Renal cortical epithelial cell (primary cell): ENCODE measurements around the gene TCF7L2. TPM values are rescaled to one million over a fixed set of nuclear protein-coding genes. Genes with fewer than 3 reads are reported as not detected.

Source experiments
- DNase-seq: peaks from one replicate; pipeline ENCODE4 v3.0.0-alpha.2; 2011; ENCODE audit warnings: low read depth
- total RNA-seq: library from RNA; depleted of rRNA; stranded (reverse); fragments of >200 nt; gene quantifications from 2 replicates; pipeline ENCODE4 v1.2.3, GENCODE V29; 2014

Gene TCF7L2
- total RNA-seq, 1 donor from 2014 or later, result 5.2 TPM

DNA sequence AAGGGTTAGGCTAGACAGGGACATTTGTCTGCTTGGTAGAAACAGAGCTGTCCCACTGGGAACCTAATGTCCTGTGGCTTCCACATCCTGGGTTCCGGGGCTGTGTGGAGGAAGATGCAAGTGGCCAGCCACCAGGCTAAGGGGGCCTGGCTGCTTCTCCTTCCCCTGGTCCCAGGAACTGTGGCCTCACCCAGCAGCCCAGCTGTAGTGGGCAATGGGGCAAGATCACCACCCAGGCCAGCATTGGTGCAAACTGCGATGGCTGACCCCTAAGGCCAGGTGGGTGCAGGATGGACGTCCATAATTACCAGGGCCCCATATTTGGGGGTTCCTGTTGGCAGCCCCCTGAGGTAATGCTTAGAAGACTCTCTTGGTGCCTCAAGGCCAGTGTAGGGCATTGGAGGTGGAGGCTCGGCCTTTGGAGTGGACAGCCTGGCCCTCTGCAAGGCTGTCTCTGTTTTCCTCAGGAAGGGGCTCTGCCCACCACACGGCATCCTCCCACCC, 226.7 kb downstream of the TCF7L2 start:
- DNase-seq, result no peak

DNA sequence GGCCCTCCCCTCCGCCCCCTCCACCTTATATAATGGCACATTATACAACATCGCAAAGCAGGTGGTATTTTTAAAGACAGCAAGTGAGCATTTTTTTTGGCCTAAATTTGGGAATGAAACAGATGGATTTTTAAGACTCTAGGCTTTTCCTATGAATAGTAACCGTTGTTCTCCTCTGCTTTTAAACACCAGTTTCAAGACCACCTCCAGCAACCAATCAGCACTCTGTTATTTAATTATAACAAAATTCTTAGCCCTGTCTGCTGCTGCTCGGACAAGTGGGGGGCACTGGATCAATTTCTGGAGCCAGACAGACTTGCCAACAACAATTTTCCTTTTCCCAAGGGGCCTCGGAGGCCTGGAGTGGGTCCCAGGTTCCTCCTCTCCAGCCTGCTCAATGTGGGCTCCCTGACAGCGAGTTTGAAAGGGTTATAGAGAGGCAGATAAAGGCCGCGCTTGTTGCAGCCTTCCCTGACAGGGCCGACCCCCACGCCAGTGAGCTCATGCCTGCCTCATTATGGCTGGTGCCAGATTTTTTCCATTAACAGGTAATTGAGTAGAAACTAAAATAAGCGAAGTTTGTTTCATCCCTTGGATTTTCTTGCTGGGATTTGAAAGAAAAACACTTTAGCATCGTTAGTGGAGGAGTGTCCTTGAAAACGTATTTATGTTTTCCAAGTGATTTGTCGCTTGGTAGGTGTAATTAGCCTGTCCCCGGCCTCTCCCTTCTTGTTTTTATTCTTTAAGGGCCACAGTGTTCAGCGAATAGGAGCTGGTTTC, 227.3 kb downstream of the TCF7L2 start:
- no peak for DNase-seq

DNA sequence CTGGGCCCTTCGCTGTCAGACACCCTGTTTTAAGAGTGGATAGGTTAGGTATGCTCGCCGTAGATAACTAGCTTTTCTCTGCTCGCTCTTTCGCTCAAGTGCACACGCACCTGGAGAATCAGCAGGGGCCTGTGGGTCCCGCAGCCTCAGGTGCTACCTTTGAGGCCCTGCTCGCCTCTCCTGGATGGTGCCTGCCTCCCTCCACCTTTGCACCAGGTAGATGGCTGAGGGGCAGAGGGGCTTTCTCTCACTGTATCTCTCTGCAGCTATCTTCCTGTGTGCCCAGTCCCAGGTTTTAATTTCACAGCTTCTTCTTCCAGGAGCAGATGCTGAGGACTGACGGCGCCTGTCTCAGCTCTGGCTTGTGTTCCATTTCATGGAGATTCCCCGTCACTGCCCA, 227.9 kb downstream of the TCF7L2 start:
- no peak for DNase-seq

DNA sequence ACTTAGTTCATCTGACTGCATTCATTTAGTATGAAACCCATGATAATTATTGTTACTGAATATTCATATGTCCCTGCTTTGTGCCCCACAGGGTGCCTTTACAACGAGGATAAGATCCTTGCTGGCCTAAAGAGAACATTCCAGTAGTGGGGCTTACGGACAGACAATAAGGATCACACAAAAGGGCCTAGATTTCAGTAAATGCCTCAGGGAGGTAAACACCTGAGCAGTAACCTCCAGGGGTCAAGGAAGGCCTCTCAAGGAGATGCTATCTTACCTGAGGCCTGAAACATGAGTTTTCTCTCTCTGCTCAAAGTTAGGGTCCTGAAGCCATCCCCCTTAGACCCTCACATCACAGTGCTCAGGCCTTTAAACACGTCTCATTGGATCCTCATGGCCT, 228.7 kb downstream of the TCF7L2 start:
- no peak for DNase-seq

DNA sequence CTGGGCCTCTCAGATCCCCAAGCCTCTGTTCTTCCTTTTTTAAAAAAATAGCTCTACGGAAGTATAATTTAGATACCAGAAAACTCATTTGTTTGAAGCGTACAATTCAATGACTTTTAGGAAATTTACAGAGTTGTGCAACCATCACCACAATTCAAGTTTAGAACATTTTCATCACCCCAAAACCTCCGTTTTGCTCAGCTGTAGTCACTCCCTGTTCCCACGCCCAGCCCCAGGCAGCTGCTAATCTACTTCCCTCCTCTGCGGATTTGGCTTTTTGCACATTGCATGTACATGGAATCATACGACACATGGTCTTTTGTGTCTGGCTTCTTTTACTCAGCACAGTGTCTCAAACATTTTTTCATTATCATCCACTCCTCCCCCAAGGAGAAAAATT, 229.2 kb downstream of the TCF7L2 start:
- no peak for DNase-seq

DNA sequence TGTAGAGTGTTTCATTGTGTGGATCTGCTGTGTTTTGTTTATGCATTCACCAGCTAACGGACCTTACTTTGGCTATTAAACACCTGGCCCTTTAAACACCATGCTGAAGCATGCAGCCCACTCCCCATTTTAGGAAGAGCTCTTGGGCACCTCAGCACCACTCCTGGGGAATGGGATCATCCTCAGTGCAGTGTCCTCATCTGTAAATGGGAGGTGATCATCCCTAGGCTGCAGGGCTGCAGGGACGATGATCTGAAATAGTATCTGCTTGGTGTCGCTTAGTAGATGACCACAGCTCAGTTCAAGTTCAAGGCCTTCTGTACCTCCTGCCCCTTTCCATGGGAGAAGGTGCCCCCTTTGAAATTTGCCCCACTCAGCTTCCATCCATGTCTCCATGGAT, 229.9 kb downstream of the TCF7L2 start:
- DNase-seq, result no peak

DNA sequence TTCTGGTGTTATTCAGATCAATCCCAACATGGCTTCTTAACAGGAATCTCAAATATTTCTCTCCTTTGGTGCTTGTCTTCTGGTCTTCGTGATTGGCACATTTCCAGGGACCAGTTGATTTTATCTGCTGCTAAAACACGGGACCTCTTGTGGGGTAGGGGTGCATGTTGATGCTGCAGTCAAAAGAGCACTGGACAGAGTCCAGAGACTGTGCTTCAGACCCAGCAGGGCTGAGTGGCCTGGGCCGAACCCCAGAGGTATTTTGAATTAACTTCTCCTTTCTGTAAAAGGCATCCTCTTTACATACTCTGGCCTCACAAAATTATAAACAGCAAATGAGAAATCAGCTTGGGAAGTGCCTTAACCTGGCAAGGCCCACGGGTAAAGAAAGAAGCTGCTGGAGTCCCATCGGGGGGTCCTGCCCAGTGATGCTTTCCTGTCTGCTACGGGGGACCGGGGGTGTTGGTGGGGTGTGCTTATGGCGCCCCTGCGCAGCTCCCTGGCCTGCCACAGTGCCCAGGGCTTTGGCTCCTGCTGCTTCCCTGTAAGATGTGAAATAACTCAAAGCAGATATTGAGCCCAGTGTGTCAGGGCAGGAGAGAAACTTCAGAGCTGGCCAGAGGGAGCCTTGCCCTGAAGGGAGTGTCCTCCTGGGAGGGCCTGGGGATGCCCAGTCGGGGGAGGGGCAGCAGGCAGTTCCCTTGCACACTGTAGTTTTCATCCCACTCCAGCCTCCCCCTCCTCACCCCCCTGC, 230.5 kb downstream of the TCF7L2 start:
- DNase-seq, result no peak

DNA sequence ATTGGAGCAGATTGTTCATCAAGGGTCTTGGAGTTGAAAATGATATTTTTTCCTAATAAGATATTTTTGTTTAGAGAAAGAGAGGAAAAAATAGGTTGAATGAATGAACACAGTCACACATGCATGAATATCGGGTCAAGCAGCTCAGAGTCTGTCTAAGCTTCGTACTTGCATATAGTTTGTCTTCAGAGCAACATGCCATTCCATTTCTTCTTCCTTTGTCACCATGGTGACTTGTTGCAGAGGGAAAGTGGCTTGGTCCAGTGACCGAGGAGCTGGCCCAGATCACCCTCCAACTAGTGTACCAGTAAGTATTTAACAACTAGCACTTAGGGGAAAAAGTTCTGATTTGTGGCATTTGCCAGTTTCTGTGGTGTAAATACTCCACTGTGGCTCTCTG, 232.1 kb downstream of the TCF7L2 start:
- DNase-seq, result no peak

DNA sequence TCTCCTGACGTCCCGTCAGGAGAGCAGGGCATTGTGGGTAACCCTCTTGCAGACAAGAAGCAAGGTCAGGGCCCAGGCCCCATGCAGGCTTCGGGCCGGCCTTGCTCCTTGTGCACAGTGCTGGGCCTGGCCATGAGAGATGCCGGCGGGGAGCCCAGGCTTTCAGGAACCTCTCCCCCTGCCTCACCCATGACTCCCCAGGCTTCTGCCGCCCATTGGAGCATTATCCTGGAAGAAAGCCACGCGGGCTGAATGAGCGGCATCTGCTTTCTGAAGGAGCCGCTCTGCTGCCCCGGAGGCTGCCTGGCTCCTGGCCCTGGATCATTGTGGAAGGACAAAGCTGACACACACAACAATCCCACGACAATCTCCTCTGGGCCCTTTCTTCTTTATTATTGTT, 233.5 kb downstream of the TCF7L2 start:
- DNase-seq, result no peak

DNA sequence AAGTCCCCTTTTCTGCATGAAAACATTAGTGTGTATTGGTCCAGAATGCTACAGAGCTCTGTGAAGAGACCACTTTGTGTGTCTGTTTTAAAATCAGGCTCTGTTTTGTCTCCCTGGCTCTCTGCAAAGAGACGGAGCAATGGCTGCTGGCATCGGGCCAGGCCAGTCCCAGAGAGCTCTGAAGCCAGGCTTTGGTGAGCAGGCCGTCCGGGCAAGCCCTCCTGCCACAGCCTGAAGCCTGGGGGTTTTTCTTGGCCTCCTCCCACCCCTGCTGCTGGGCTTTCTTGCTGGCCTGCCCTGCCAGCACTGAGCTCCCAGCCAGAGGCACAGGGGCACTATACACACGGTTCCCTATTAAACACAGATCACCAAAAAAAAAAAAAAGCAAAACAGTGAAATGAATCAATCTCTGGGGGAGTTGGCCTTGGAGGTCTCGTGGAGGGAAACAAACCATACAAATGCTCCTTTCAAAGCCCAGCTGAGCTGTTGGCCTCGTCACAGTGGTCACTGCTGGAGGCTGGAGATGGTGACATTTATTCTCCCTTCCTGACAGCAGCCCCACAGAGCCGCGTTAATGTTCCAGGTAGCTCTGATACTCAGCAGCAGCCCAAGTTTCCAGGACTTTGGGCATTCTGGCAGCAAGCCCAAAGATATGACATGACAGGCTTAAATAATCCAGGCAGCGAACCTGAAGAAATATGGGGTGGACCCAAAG, 237.2 kb downstream of the TCF7L2 start:
- peak; percentile 4 for DNase-seq

DNA sequence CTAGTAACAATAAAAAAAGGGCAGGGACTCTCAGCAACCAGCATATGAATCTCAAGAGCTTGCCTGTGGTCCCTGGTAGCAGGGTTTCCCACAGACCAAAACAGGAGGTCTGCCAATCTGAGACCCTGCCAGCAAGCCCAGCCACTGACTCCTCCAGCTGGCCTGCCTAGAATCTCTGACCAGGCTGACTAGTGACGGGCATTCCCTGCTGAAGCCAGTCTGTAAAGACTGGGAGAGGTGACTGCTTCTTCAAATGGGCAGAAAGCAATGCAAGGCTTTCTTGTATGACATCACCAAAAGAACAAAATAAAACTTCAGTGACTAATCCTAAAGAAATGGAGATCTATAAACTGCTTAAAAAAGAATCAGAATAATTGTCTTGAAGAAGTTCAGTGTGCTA, 249.4 kb downstream of the TCF7L2 start:
- peak; percentile 31 for DNase-seq

DNA sequence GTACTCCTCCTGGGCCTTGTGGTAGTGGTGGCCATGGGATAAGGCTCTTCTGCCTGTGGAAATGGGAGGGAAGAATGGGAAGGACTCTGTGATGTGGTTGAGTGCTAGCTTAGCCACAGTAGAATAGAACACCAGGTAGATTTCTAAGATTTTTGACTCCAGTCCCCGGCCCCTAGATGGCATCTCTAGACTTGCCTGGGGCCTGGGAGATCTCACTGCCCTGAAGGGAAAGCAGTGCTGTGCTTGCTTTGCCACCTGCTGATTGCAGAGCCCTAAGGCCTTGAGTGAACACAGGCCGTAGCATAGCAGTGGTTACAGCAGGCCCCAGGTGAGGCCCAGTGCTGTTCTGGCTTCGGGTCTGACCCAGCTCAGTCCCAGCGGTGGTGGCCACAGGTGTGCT, 252.0 kb downstream of the TCF7L2 start:
- no peak for DNase-seq

DNA sequence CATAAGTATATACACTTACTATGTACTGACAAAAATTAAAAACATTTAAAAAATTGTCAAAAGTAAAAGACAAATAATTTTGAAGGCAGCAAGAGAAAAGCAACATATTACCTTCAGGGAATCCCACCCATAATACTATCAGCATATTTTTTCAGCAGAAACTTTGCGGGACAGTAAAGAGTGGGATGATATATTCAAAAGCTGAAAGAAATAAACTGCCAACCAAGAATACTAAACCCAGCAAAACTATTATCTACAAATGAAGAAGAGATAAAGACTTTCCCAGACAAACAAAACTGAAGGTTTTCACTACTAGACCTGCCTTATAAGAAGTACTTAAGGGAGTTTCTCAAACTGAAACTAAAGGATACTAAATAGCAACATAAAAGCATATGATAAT, 257.9 kb downstream of the TCF7L2 start:
- no peak for DNase-seq

DNA sequence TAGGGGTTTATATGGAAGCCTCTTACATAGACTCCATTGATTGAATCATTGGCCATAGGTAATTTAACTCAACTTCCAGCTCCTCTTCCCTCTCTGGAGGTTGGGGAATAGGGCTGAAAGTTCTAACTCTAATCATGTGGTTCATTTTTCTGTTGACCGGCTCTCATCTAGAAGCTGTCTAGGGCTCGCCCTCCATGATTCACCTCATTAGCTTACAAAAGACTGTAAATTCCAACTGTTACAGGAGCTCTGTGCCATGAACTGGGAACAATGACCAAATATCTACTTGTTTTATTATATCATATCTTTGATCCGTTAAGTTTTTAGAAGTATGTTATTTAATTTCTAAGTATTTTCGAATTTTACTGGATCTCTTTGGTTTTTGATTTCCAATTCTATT, 263.0 kb downstream of the TCF7L2 start:
- peak; percentile 53 for DNase-seq

DNA sequence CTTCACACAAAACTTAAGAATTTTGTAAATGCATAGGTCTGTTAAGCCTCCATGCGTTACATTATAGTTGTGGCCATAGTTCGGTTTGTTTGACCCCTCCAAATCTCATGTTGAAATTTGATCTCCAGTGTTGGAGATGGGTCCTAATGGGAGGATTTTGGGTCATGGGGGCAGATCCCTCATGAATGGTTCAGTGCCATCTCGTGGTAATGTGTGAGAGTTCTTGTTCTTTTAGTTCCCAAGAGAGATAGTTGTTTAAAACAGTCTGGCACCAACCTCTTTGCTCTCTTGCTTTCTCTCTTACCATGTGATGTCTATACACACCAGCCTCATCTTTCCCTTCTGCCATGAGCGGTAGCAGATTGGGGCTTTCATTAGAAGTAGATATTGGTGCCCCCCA, 264.3 kb downstream of the TCF7L2 start:
- DNase-seq, result no peak

DNA sequence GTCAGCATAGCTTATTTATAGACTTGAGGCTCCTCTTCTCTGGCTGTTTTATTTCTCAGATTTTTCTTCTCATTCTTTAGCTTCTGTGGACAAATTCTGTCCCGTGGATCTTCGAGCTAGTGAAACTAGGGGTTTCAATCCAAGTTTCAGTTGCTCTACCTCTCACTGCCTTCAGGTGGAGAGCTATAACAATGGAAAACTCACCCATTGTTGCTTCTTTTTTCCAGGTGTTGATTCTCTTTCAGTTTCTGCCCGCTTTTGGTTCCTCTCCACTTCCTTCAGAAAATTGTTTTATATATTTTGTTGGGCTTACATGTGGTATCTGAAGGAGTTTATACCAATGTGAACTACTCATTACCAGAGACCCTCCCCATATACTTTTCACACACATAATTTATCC, 266.1 kb downstream of the TCF7L2 start:
- peak; percentile 17 for DNase-seq
